HepG2 (cell line): ENCODE data around the gene EPN2. TPM values are rescaled to one million over a fixed set of nuclear protein-coding genes. Genes with fewer than 3 reads are reported as not detected.
A peak's percentile ranks its signal among the peaks of the same experiment; 100 is the strongest.

ENCODE experiments used
- AGO1 ChIP-seq: fragments of 200-400 bp; formaldehyde crosslinking; IDR thresholded peaks from 2 replicates; pipeline ENCODE4 v1.6.1; 2017; ENCODE audit warnings: mild to moderate bottlenecking, low read depth, low read length, moderate library complexity; ENCODE audit not compliant: poor library complexity, severe bottlenecking
- ARID2 ChIP-seq: sonication (generic); formaldehyde crosslinking; IDR thresholded peaks from 2 replicates; pipeline ENCODE4 v1.8.1; 2022; ENCODE audit warnings: mild to moderate bottlenecking, missing genetic modification reagents, borderline replicate concordance
- BCL3 ChIP-seq: sonication (generic); formaldehyde crosslinking; IDR thresholded peaks from 2 replicates; pipeline ENCODE4 v1.5.1; 2020; ENCODE audit warnings: mild to moderate bottlenecking, missing genetic modification reagents, moderate library complexity
- GABPA ChIP-seq, 2 experiments: IDR thresholded peaks; 2 replicates each; pipeline ENCODE4 v1.6.1; 2011 to 2016; ENCODE audit warnings: low read depth in 2 of 2, low read length in 1 of 2, missing biosample characterization in 1 of 2, missing genetic modification characterization in 1 of 2
- HOXA5 ChIP-seq: sonication (generic); formaldehyde crosslinking; IDR thresholded peaks from 2 replicates; pipeline ENCODE4 v1.4.0; 2020; ENCODE audit warnings: missing genetic modification reagents
- HOXA9 ChIP-seq: sonication (generic); formaldehyde crosslinking; IDR thresholded peaks from 2 replicates; pipeline ENCODE4 v1.8.1; 2022; ENCODE audit warnings: missing genetic modification reagents, mild to moderate bottlenecking, moderate library complexity, borderline replicate concordance
- JUND ChIP-seq: sonication (generic); formaldehyde crosslinking; IDR thresholded peaks from 2 replicates; pipeline ENCODE4 v1.8.0; 2022; ENCODE audit warnings: mild to moderate bottlenecking, missing genetic modification reagents
- KAT7 ChIP-seq: IDR thresholded peaks from 2 replicates; pipeline ENCODE4 v1.6.1; 2018; ENCODE audit warnings: borderline replicate concordance, missing compliant biosample characterization
- MAFK ChIP-seq, 2 experiments: IDR thresholded peaks in 1 of 2; conservative IDR thresholded peaks in 1 of 2; 2 replicates each; pipeline ENCODE4 v1.6.1; 2011; ENCODE audit warnings: improper control_type of control experiment in 2 of 2, low read length in 2 of 2
- MTF1 ChIP-seq: sonication (generic); formaldehyde crosslinking; IDR thresholded peaks from 2 replicates; pipeline ENCODE4 v1.5.0; 2020; ENCODE audit warnings: missing genetic modification reagents
- NFE2 ChIP-seq: sonication (generic); formaldehyde crosslinking; IDR thresholded peaks from 2 replicates; pipeline ENCODE4 v1.4.0; 2020; ENCODE audit warnings: missing genetic modification reagents
- RCOR2 ChIP-seq: IDR thresholded peaks from 2 replicates; pipeline ENCODE4 v1.6.1; 2016; ENCODE audit warnings: missing biosample characterization, missing genetic modification reagents
- RXRB ChIP-seq: IDR thresholded peaks from 2 replicates; pipeline ENCODE4 v1.6.1; 2016; ENCODE audit warnings: borderline replicate concordance, missing genetic modification reagents, missing compliant biosample characterization
- TEAD2 ChIP-seq: sonication (generic); formaldehyde crosslinking; IDR thresholded peaks from 2 replicates; pipeline ENCODE4 v1.9.0; 2021; ENCODE audit warnings: missing genetic modification reagents
- TEAD3 ChIP-seq: optimal IDR thresholded peaks from 2 replicates; pipeline ENCODE3; 2016; ENCODE audit warnings: borderline replicate concordance
- ZNF318 ChIP-seq: sonication (generic); formaldehyde crosslinking; IDR thresholded peaks from 2 replicates; pipeline ENCODE4 v1.4.0; 2020; ENCODE audit warnings: mild to moderate bottlenecking, missing genetic modification reagents
- ZNF788 ChIP-seq: sonication (generic); formaldehyde crosslinking; IDR thresholded peaks from 2 replicates; pipeline ENCODE4 v1.5.0; 2020; ENCODE audit warnings: mild to moderate bottlenecking, missing genetic modification reagents, borderline replicate concordance
- ZNF878 ChIP-seq: sonication (generic); formaldehyde crosslinking; IDR thresholded peaks from 2 replicates; pipeline ENCODE4 v1.8.1; 2023; ENCODE audit warnings: mild to moderate bottlenecking, missing genetic modification reagents, moderate library complexity
- polyA plus RNA-seq, 8 experiments: library from polyadenylated mRNA; depleted of rRNA in 3 of 8; stranded (reverse) in 7 of 8; unstranded in 1 of 8; fragments of >200 nt; fragmentation: Illumina TruSeq in 4 of 8; extraction: Trizol in 4 of 8; gene quantifications; 2 replicates each; pipeline versions ENCODE4 v1.2.1 to v1.2.3, GENCODE V29; 2011 to 2016; ENCODE audit warnings: low read depth in 4 of 8, missing spikeins in 1 of 8, mixed read lengths in 1 of 8; ENCODE audit not compliant: insufficient read depth in 1 of 8
- total RNA-seq, 5 experiments: library from RNA; depleted of rRNA; stranded (reverse); fragments of >200 nt; fragmentation: Illumina TruSeq; extraction: Trizol; gene quantifications; 2 replicates each; pipeline ENCODE4 v1.2.3, GENCODE V29; 2016; ENCODE audit warnings: low read depth in 1 of 5
- TF ChIP-seq, protein P1 (sequence below): sonication (generic); formaldehyde crosslinking; IDR thresholded peaks from 2 replicates; pipeline ENCODE4 v1.8.1; 2023; ENCODE audit warnings: missing genetic modification reagents, inconsistent platforms, borderline replicate concordance

Gene EPN2
- total and polyA plus RNA-seq, 2 of the 13 experiments (the other 11 are each of a cell fraction or from before 2014, with no cell fraction given) = 7.8 to 19.2 TPM

DNA sequence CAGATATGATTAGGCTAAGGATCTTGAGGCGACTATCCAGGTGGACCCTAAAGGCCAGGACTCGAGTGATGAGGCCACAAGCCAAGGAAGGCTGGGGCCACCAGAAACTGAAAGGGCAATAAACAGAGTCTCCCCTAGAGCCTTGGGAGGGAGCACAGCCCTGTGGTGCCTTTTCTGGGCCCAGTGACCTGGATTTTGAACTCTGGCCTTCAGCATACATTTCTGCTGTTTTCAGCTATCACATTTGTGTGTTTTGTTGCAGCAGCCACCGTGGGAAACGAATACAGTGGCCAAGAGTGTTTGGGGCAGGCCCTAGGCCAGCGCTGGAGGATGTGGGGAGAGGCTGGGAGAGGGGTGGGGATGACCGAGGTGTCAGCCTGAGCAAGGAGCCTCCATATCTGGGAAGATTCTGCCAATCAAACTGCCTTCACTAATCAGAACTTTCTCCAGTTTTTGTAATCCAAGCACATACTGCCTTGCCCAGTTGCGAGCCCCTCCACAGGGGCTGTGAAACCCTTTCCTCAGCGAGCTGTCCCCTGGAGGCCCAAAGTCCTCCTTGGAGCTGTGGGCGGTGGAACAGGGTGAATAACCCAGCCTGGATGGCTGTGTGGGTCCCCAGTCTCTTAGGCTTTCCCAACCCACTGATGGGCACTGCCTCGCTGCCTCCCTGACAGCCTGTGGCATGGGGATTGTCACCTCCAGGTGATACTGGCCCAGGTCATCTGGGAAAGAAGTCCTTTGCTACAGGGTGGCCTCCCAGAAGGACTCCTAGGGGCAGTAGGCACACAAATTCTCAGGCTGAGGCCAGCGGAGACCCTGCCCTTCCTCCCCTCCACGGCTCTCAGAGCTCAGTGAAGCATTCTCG lies 108.6 kb downstream of the EPN2 start (continued):
- TF ChIP-seq NFE2 = no peak
- TF ChIP-seq RXRB (CRISPR knock-in tag) = 0 out of 2 replicates have a peak, but pooled peaks have one; percentile 17
- TF ChIP-seq, protein P1, sequence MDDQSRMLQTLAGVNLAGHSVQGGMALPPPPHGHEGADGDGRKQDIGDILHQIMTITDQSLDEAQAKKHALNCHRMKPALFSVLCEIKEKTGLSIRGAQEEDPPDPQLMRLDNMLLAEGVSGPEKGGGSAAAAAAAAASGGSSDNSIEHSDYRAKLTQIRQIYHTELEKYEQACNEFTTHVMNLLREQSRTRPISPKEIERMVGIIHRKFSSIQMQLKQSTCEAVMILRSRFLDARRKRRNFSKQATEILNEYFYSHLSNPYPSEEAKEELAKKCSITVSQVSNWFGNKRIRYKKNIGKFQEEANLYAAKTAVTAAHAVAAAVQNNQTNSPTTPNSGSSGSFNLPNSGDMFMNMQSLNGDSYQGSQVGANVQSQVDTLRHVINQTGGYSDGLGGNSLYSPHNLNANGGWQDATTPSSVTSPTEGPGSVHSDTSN (CRISPR knock-in tag) = no peak
- no peak for TF ChIP-seq KAT7
- no peak for TF ChIP-seq TEAD2
- no peak for TF ChIP-seq ZNF318 (CRISPR knock-in tag)
- TF ChIP-seq BCL3 (CRISPR knock-in tag) = no peak
- TF ChIP-seq MAFK (conservative IDR thresholded peaks at IDR 0.05 in 1 of 2, IDR thresholded peaks at IDR 0.05 in 1 of 2; ENCODE audit: low read length in 2 of 2) = no peak
- no peak for TF ChIP-seq ZNF878 (CRISPR knock-in tag)
- peak; percentile 22; the same call in 1 of the 2 replicates for TF ChIP-seq ZNF788
- TF ChIP-seq MTF1 (CRISPR knock-in tag) = no peak
- TF ChIP-seq AGO1 = no peak
- no peak for TF ChIP-seq HOXA9 (CRISPR knock-in tag)
- no peak for TF ChIP-seq HOXA5 (CRISPR knock-in tag)
- no peak for TF ChIP-seq TEAD3 (CRISPR knock-in tag)
- TF ChIP-seq ARID2 (CRISPR knock-in tag) = no peak
- TF ChIP-seq GABPA (IDR thresholded peaks at IDR 0.05; ENCODE audit: low read depth, low read length) = no peak
- TF ChIP-seq GABPA (CRISPR knock-in tag; IDR thresholded peaks at IDR 0.05; ENCODE audit: low read depth) = no peak
- TF ChIP-seq JUND = no peak
- TF ChIP-seq RCOR2 (CRISPR knock-in tag) = peak; percentile 59; the same call in 1 of the 2 replicates
